G401 (cell line): ENCODE measurements around the gene GMFB. TPM values are rescaled to one million over a fixed set of nuclear protein-coding genes. Genes with fewer than 3 reads are reported as not detected.
A peak's percentile ranks its signal among the peaks of the same experiment; 100 is the strongest.

ENCODE experiments used
- DNase-seq: peaks from one replicate; pipeline ENCODE4 v3.0.0-alpha.2; 2015; ENCODE audit warnings: low spot score
- in situ Hi-C: cut with HindIII; loops from 2 replicates; pipeline ENCODE4 v1.10.0; 2016; ENCODE audit warnings: low sequenced_read_pairs, mixed read lengths
- total RNA-seq: library from RNA; depleted of rRNA; stranded (reverse); fragments of >200 nt; shearing (Covaris generic); gene quantifications from 2 replicates; pipeline ENCODE4 v1.2.3, GENCODE V29; 2014; rRNA removed

The GMFB gene
- 94.1 and 134 TPM in 2 replicates for total RNA-seq

GRCh38 chr14:54488646-54489317 is at the start of gene GMFB:
Gene GMFB, minus strand, starts transcription at chr14:54488980. Its CDS starts 53 bp downstream, at chr14:54488927.
- peak; percentile 88 for DNase-seq
- in situ Hi-C loops = no loop called here

- in situ Hi-C loops = no loop called here
- no peak for DNase-seq
Observed at GRCh38 chr14:54538055-54538454, 49.3 kb upstream of the GMFB start.

- no peak for DNase-seq
Observed at GRCh38 chr14:54537651-54538050, 48.9 kb upstream of the GMFB start.

GRCh38 chr14:54535646-54536045 is 46.9 kb upstream of the GMFB start:
- peak; percentile 21 for DNase-seq
- in situ Hi-C loops = no loop called here

More at GRCh38 chr14:54537651-54538050, 48.9 kb upstream of the GMFB start:
- in situ Hi-C loops = no loop called here

GRCh38 chr14:54535126-54535525 is 46.3 kb upstream of the GMFB start:
- in situ Hi-C loops = no loop called here
- DNase-seq = no peak

- DNase-seq = no peak
- in situ Hi-C loops = no loop called here
Observed at GRCh38 chr14:54533100-54533499, 44.3 kb upstream of the GMFB start.

GRCh38 chr14:54532111-54533012 is 43.6 kb upstream of the GMFB start:
- in situ Hi-C loops = no loop called here
- DNase-seq = no peak

- no peak for DNase-seq
Observed at GRCh38 chr14:54529811-54530210, 41.0 kb upstream of the GMFB start.

GRCh38 chr14:54528973-54529372 is 40.2 kb upstream of the GMFB start:
- peak; percentile 47 for DNase-seq
- in situ Hi-C loops = no loop called here

More at GRCh38 chr14:54529811-54530210, 41.0 kb upstream of the GMFB start:
- in situ Hi-C loops = no loop called here

- in situ Hi-C loops = no loop called here
- no peak for DNase-seq
Observed at GRCh38 chr14:54524410-54524809, 35.6 kb upstream of the GMFB start.

- in situ Hi-C loops = no loop called here
Observed at GRCh38 chr14:54516709-54517108, 27.9 kb upstream of the GMFB start.

GRCh38 chr14:54515670-54516069 is 26.9 kb upstream of the GMFB start:
- in situ Hi-C loops = no loop called here

More at GRCh38 chr14:54516709-54517108, 27.9 kb upstream of the GMFB start:
- DNase-seq = no peak

GRCh38 chr14:54512393-54512792 is 23.6 kb upstream of the GMFB start:
- in situ Hi-C loops = no loop called here

More at GRCh38 chr14:54515670-54516069, 26.9 kb upstream of the GMFB start:
- DNase-seq = no peak

GRCh38 chr14:54509546-54510501 is 21.0 kb upstream of the GMFB start, which contains the start of gene CGRRF1:
Gene CGRRF1, plus strand, starts transcription at chr14:54509906. Its CDS starts 54 bp downstream, at chr14:54509960.
- in situ Hi-C loops = no loop called here
- DNase-seq = peak; percentile 98

More at GRCh38 chr14:54512393-54512792, 23.6 kb upstream of the GMFB start:
- peak; percentile 33 for DNase-seq

GRCh38 chr14:54503486-54503885 is 14.7 kb upstream of the GMFB start:
- in situ Hi-C loops = no loop called here
- peak; percentile 19 for DNase-seq

GRCh38 chr14:54502602-54503001 is 13.8 kb upstream of the GMFB start:
- no peak for DNase-seq
- in situ Hi-C loops = no loop called here

- in situ Hi-C loops = no loop called here
- DNase-seq = no peak
Observed at GRCh38 chr14:54501480-54501879, 12.7 kb upstream of the GMFB start.

GRCh38 chr14:54500744-54501143 is 12.0 kb upstream of the GMFB start:
- DNase-seq = no peak
- in situ Hi-C loops = no loop called here

- in situ Hi-C loops = no loop called here
- no peak for DNase-seq
Observed at GRCh38 chr14:54498579-54498978, 9.8 kb upstream of the GMFB start.
